ENCODE results near the gene ARMCX4. TPM values are rescaled to one million over a fixed set of nuclear protein-coding genes. Genes with fewer than 3 reads are reported as not detected.

Gene ARMCX4
- total RNA-seq (2021) (4.8 and 6.5 TPM in 2 replicates), Bru-seq, nascent RNA (percentile 36 among the genes with signal in this experiment), BruChase-seq, experiment 1, labeled RNA remaining after a 2-hour chase (percentile 50 among the genes with signal in this experiment), BruChase-seq, experiment 2, labeled RNA remaining after a 6-hour chase (percentile 54 among the genes with signal in this experiment)
- long read RNA-seq, partial matches to known transcripts = 0 of 5 reads
- long read RNA-seq, other reads (novel, unspliced or antisense) = 4 of 5 reads

DNA sequence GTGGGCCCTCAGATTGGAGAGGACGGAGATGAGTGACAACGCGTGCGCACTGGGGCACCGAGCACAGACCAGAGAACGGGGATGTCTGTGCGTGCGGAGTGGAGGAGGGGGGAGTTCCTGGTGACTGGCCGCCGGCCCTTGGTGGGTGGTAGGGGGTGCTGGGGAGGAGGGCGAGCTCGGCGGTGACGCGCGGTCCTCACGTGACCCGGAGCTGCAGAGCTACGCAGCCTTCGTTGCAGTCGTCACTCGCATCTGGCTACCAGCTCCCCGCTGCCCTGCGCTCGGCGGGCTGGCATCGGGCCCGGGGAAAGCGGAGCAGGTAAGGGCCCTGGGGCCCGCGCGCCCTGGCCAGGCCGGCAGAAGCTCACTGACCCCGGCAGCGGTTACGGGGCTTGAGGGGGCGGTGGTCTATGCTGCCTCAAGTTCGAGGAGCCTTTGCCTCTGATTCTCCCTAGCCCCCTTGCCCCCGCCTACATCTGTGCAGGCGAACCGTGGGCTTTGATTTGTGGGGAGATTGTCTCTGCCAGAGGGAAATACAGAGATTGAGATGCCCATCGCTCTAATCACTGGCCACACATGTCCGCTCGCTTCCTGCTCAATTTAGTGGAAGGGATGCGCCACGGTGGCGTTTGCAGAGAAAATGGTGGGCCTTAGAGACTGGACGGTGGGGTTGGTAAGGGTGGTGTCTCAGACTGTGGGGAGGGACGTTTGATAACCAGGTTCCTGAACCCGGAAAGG is at the start of gene ARMCX4:
Gene ARMCX4, plus strand, starts transcription at position 245 of the 738 bp plus-strand sequence. CDS start 3,134 bp downstream, outside the sequence.
- DNase-seq = no peak
- BruUV-seq (replicated peaks) = no TSS peak
- Histone ChIP-seq H4K20me1 (ENCODE audit: insufficient read depth) (no peaks in the 10 kb centered on the region), H3K4me3 (no peak within 1 kb of the TSS), H3K4me2 (no peak within 1 kb of the TSS), H3K27ac (no peak within 1 kb of the TSS), H3F3A (ENCODE audit: insufficient read depth, low read depth) (no peaks in the 10 kb centered on the region), H3K9me3 (ENCODE audit: insufficient read depth, low read depth) (no peaks in the 10 kb centered on the region), H2AFZ (no peak within 1 kb of the TSS), H3K4me1 (replicated peaks; ENCODE audit: insufficient read depth) (no peaks in the 10 kb centered on the region), H3K9me2 (ENCODE audit: insufficient read depth) (no peaks in the 10 kb centered on the region), H3K79me2 (ENCODE audit: low read depth) (no peaks in the 10 kb centered on the region), H3K27me3 (ENCODE audit: insufficient read depth, low read depth) (no peaks in the 10 kb centered on the region), H3K36me3 (ENCODE audit: low read depth) (no peaks in the 10 kb centered on the region)
- TF ChIP-seq, protein P1, sequence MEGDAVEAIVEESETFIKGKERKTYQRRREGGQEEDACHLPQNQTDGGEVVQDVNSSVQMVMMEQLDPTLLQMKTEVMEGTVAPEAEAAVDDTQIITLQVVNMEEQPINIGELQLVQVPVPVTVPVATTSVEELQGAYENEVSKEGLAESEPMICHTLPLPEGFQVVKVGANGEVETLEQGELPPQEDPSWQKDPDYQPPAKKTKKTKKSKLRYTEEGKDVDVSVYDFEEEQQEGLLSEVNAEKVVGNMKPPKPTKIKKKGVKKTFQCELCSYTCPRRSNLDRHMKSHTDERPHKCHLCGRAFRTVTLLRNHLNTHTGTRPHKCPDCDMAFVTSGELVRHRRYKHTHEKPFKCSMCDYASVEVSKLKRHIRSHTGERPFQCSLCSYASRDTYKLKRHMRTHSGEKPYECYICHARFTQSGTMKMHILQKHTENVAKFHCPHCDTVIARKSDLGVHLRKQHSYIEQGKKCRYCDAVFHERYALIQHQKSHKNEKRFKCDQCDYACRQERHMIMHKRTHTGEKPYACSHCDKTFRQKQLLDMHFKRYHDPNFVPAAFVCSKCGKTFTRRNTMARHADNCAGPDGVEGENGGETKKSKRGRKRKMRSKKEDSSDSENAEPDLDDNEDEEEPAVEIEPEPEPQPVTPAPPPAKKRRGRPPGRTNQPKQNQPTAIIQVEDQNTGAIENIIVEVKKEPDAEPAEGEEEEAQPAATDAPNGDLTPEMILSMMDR (conservative IDR thresholded peaks at IDR 0.05) = no peak
- no peak for TF ChIP-seq EZH2 (IDR thresholded peaks at IDR 0.05; ENCODE audit: low read depth)
- intact Hi-C loops (cut with micrococcal nuclease; ENCODE audit: unreplicated experiment) = no loop called here
- POLR2A ChIA-PET (ENCODE audit: unreplicated experiment) = no interaction called here
- CTCF ChIA-PET = no interaction called here

DNA sequence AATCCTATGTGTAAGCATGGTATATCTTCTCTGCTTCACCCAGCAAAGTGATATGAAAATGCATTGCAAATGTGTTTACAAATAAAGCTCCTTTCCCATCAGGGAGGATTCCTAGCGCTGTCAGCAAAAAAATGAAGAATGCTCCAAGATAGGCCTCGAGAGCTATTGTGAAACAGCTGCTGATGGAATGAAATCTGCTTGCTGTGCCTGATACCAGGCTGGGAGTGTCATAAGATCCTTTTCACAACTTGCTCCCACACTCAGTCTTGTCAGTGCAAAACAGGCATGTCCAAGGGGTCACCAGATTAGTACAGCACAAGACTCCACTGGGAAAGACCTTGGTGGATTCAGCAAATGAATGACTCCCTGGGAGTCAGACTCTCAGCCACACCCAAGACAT is 43.2 kb upstream of the ARMCX4 start:
- Histone ChIP-seq H4K20me1 (ENCODE audit: insufficient read depth) (no peaks in the 10 kb centered on the region), H3K36me3 (ENCODE audit: low read depth) (no peaks in the 10 kb centered on the region), H2AFZ (no peak overlapping the region), H3K79me2 (ENCODE audit: low read depth) (no peaks in the 10 kb centered on the region), H3K9me2 (ENCODE audit: insufficient read depth) (no peaks in the 10 kb centered on the region), H3F3A (ENCODE audit: insufficient read depth, low read depth) (no peaks in the 10 kb centered on the region), H3K4me2 (no peak overlapping the region), H3K4me1 (replicated peaks; ENCODE audit: insufficient read depth) (no peaks in the 10 kb centered on the region), H3K27ac (no peak overlapping the region), H3K9me3 (ENCODE audit: insufficient read depth, low read depth) (no peaks in the 10 kb centered on the region), H3K27me3 (ENCODE audit: insufficient read depth, low read depth) (no peaks in the 10 kb centered on the region), H3K4me3 (no peak overlapping the region)
- no peak for TF ChIP-seq EZH2 (IDR thresholded peaks at IDR 0.05; ENCODE audit: low read depth)
- TF ChIP-seq, protein P1 (conservative IDR thresholded peaks at IDR 0.05) = no peak
- intact Hi-C loops (cut with micrococcal nuclease; ENCODE audit: unreplicated experiment) = no loop called here
- CTCF ChIA-PET = no interaction called here
- no TSS peak for BruUV-seq (replicated peaks)
- POLR2A ChIA-PET (ENCODE audit: unreplicated experiment) = no interaction called here
- DNase-seq = no peak

- Histone ChIP-seq H2AFZ (no peak overlapping the region), H3K27me3 (ENCODE audit: insufficient read depth, low read depth) (no peaks in the 10 kb centered on the region), H3K4me1 (replicated peaks; ENCODE audit: insufficient read depth) (no peaks in the 10 kb centered on the region), H4K20me1 (ENCODE audit: insufficient read depth) (no peaks in the 10 kb centered on the region), H3F3A (ENCODE audit: insufficient read depth, low read depth) (no peaks in the 10 kb centered on the region), H3K9me2 (ENCODE audit: insufficient read depth) (no peaks in the 10 kb centered on the region), H3K4me2 (no peak overlapping the region), H3K4me3 (no peak overlapping the region), H3K9me3 (ENCODE audit: insufficient read depth, low read depth) (no peaks in the 10 kb centered on the region), H3K36me3 (ENCODE audit: low read depth) (no peaks in the 10 kb centered on the region), H3K79me2 (ENCODE audit: low read depth) (no peaks in the 10 kb centered on the region), H3K27ac (no peak overlapping the region)
- intact Hi-C loops (cut with micrococcal nuclease; ENCODE audit: unreplicated experiment) = no loop called here
- DNase-seq = no peak
- no TSS peak for BruUV-seq (replicated peaks)
- ChIA-PET POLR2A (ENCODE audit: unreplicated experiment) (no interaction called here), CTCF (no interaction called here)
- TF ChIP-seq, protein P1 (conservative IDR thresholded peaks at IDR 0.05) = no peak
- no peak for TF ChIP-seq EZH2 (IDR thresholded peaks at IDR 0.05; ENCODE audit: low read depth)
Measured at GRCh38 chrX:101449279-101449678, 36.0 kb upstream of the ARMCX4 start.
